ENCODE measurements around the gene GPAT3.

DNA sequence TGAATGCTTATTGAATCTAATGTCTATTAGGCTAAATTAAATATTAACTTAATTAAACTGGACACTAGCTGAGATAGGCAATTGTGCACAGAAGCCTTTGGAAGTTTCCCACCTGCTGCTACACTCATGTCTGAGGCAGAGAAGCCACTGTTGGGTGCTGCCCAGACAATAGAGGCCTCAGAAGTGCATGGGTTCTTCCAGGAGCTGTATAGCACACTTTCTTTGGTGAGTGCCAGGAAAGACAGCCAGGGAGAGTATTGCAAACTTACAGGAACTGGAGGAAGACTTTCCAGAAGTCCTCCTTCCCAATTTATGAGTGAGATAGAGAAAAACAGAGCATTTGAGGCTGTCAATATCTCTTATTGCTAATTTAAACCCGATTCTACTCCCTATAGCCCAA lies 89.9 kb downstream of the GPAT3 start:
- TF ChIP-seq GATA2 (IDR thresholded peaks at IDR 0.05; ENCODE audit: low read depth, low read length) (no peak), GATA3 (IDR thresholded peaks at IDR 0.05; ENCODE audit: low read depth, low read length) (no peak)

Data from SH-SY5Y (cell line).